ENCODE results near the gene FANCB. TPM values are rescaled to one million over a fixed set of nuclear protein-coding genes. Genes with fewer than 3 reads are reported as not detected.

FANCB gene
- total RNA-seq, result 1 to 10 TPM in 1 of 2 donors, under 1 TPM in 1; 0.82 to 1.4 TPM
- long read RNA-seq, result 0 reads

DNA sequence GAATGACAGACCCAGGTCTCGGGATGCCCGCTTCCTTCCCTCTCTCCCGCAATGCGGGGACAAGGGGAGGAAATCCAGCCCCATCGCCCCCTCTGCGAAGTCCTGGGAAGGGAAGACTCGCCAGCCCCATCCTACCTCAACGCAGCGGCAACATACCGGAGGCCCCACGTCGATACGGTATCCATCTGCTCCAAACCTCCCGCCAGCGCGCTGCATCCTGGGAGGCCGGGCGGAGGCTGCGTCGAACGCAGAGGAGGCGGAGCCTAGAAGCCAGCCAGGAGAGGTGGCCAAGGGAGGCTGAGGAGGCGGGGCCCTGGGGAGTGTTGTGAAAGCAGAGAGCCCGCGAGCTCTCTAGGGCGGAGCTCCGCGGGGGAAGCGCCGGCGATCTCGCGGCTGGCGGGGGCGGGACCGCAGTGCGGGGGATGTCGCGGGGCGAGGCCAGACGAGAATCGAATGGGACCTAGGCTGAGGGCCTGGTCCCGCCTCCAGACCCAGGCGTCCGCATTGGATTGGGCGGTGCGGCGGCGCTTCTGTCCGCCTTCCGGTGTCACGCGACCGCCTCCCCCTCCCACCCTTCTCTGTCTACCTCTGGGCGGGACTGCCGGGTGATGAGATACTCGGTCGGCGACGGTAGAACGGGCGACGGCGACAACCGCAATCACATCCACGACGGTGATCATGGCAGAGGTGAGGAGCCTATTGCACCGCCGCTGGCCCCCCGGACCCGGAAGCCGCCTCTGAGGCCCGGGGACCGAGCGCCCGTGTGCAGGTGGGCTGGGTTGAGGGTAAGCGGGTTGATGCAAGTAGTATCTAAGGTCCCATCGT lies at the start of gene FANCB, which contains the start of gene MOSPD2:
FANCB (minus strand) TSS at position 219 of the 825 bp plus-strand sequence. CDS start 7,559 bp downstream, outside the sequence.
MOSPD2 (plus strand) TSS at position 571 of the 825 bp plus-strand sequence; CDS start at position 679, 108 bp downstream.
- DNase-seq, result peak; percentile 94
- ATAC-seq, result peak; percentile 99 to 100
- intact Hi-C loops (cut with DNase I), result no loop called here

DNA sequence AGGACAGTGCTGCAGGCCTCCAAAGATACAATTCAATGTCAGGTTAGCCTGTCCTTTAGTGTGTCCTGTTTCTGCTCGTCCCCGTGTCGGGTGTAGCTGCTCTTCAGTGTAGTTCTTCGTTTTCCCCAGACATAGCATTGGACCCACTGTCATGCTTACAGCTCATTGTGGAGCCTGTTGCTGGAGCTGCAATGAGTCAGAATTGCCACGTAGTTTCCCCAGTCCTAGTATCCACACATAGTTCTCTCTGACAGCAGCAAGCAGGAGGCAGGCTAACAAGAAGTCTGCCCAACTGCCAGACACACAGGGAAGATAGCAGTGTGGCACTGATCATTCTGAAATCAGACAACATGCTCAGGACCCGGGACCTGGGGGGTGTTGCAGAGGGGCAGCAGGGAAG lies 49.6 kb upstream of the FANCB start:
- DNase-seq (no peak), ATAC-seq (peak in 1 of 2 donors; percentile 38)
- intact Hi-C loops (cut with DNase I), result no loop called here

- no peak for DNase-seq
- intact Hi-C loops (cut with DNase I), result no loop called here
- ATAC-seq, result no peak
These were observed 47.3 kb upstream of the FANCB start for GRCh38 chrX:14920196-14920595.

- ATAC-seq (no peak), DNase-seq (no peak)
- intact Hi-C loops (cut with DNase I), result no loop called here
These were observed 46.5 kb upstream of the FANCB start for GRCh38 chrX:14919407-14919806.

DNA sequence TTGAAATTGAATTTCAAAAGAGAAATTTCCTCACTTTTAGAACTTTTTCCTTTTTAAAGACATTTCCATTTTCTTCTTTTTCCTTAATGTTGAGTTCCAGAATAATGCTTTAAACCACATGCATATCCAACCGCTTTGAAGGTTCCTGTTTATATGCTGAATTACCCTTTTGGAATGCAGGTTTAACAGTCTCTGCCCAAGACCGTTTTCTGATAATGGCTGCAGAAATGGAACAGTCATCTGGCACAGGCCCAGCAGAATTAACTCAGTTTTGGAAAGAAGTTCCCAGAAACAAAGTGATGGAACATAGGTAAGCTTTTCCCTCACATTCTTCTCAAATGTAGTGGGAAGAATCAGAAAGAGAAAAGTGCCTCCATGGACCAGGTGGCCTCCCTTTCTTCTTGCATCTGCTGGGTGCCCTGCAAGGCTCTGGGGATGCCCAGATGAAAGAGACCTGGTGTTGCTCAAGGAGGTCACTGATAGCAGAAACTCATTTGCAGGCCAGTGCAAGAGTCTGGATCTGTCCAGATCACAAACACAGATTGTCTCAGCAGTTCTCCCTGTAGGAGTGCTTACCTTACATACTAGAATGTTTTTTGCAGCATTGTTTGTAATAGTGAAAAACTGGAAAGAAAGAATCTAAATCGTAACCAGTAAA lies 43.3 kb upstream of the FANCB start:
- intact Hi-C loops (cut with DNase I), result no loop called here
- DNase-seq, result no peak
- ATAC-seq, result no peak

DNA sequence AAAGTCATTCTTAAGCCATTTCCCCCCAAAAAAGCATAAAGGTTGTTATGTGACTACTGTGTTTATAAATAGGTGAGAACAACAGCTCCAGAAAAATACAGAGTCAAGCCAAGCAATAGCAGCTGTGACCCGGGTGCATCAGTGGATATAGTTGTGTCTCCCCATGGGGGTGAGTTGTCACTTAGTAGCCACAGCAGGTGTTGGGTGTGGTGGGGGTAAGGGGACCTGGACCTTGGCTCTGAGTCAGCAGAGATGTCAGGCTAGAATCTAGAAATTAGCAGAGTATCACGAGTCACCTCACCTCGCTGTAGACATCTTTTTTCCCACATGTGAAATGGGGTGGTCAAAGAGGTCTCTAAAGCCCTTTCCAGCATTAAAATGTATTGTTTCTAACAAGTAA lies 42.7 kb upstream of the FANCB start:
- ATAC-seq, result no peak
- DNase-seq, result no peak
- intact Hi-C loops (cut with DNase I), result no loop called here

DNA sequence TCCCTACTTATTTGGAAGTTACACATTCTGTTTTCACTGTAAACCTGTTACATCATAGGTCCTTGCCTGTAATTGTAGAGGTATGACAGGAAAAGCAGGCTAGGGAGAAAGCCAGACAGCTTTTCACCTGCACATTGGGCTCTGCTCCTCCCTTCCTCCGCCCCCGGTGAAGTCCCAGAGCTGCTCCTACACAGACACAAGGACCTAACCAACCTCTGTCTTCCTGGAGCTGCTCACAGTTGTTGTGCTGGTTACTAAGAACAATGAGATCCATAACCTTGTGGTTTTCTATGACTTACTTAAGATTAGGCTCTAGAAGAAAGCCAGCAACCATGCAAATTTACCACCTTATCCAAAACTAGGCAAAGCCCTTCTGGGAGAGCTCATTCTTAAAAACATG lies 40.4 kb upstream of the FANCB start:
- no peak for ATAC-seq
- intact Hi-C loops (cut with DNase I), result no loop called here
- no peak for DNase-seq

DNA sequence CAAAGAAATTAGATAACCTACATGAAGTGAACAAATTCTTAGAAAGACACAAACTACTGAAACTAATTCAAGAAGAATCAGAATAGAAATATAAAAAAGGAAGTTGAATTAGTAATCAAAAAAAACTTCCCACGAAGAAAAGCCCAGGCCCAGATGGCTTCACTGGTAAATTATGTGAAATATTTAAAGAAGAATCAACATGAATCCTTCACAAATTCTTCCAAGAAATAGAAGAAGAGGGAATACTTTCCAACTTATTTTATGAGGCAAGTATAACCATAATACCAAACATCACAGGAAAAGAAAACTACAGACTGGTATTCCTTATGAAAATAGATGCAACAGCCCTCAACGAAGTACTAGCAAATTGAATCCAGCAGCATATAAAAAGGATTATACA lies 31.0 kb upstream of the FANCB start:
- DNase-seq (no peak), ATAC-seq (no peak)
- intact Hi-C loops (cut with DNase I), result no loop called here

DNA sequence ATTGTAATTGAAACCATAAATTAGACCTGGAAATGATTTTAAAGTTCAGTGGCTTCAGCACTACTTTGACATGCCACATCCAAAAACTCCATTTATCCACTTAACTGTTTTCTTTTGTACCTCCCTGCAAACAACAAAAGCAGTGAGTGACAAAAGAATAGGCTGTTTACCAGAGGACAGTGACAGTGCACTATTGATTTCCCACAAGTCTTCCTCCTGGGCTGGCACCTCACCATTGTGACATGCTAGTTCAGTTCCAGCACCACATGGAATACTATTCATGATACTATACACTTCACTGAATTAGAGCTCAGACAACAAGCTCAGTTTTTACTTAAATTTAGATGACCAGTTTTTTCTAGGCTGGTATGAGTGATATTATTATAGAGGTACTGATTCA lies 29.7 kb upstream of the FANCB start:
- ATAC-seq (no peak), DNase-seq (no peak)
- intact Hi-C loops (cut with DNase I), result no loop called here

DNA sequence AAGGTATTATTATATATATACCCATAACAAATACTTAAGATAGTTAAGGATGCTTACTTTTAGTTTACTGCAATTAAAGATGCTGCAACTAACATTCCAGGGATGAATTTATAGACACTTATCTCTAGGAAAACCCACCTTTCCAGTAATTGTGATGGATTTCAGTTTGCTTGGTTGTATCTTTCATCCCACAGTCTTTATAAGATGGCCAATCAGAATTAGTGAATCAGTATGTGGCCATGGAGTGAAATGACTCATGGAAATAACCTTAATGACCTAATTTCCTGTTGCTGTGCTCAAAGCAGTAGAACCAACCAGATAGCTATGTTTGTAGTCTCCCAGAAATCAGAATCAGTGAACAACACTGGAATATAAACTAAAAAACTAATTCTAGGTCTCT lies 26.7 kb upstream of the FANCB start:
- intact Hi-C loops (cut with DNase I), result no loop called here
- ATAC-seq, result peak; percentile 27 to 53
- DNase-seq, result no peak

DNA sequence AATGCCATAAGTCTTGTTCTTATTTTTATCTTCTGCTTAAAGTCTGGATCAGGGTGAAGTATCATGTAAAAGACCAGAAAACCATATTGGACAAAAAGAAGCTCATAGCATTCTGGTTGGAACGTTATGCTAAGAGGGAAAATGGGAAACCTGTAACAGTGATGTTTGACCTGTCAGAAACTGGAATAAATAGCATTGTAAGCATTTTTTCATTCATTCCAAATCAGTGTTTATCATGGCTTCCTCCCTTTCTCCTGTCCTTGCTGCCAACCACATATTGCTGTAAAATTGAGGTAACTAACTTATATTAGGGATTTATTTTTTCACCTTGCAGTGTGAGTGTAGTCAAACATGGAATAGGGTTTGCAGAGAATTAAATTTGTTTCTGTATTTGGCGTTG lies 24.2 kb upstream of the FANCB start:
- intact Hi-C loops (cut with DNase I), result no loop called here
- ATAC-seq (no peak), DNase-seq (no peak)

DNA sequence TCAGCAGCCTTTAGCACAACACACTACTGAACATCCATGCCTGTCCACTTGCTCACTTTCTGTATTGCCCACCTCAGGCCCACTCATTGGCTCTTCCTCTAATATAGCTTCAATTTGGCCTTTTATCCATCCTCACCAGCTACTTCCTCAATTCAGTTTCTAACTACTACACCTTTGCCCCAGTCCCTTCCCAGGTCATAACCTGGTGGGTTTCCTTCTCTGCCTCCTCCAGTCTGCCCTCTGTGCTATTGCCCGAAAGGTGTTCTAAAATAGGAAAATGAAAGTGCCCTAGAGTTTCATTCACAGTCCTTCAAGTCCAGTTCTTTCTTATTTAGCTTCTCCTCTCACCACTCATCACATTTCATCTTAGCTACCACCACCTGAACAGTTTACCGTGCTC lies 23.4 kb upstream of the FANCB start:
- ATAC-seq, result no peak
- no peak for DNase-seq
- intact Hi-C loops (cut with DNase I), result no loop called here

DNA sequence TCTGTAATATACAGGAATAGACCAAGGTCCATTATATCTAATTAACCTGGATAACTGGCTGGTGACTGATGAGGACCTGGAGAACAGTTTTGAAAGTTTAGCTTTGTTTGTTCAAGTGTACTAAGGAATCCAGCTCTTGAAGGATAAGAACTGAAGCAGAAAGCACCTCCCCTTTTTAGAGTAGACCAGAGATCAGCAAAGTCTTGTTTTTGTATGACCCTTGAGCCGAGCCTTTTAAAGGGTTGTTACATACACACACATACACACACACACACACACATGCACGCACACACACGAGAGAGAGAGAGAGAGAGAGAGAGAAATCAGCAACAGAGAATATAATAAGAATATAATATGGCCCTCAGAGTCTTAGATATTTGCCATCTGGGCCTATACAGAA lies 13.4 kb upstream of the FANCB start:
- intact Hi-C loops (cut with DNase I), result no loop called here
- ATAC-seq (no peak), DNase-seq (no peak)

GRCh38 chrX:14884714-14885113 lies 11.8 kb upstream of the FANCB start:
- no peak for ATAC-seq
- intact Hi-C loops (cut with DNase I), result no loop called here
- no peak for DNase-seq

GRCh38 chrX:14883826-14884225 lies 11.0 kb upstream of the FANCB start:
- no peak for ATAC-seq
- DNase-seq, result no peak
- intact Hi-C loops (cut with DNase I), result no loop called here

- no peak for ATAC-seq
- intact Hi-C loops (cut with DNase I), result no loop called here
- DNase-seq, result no peak
These were observed 2.8 kb upstream of the FANCB start for GRCh38 chrX:14875624-14876023.

DNA sequence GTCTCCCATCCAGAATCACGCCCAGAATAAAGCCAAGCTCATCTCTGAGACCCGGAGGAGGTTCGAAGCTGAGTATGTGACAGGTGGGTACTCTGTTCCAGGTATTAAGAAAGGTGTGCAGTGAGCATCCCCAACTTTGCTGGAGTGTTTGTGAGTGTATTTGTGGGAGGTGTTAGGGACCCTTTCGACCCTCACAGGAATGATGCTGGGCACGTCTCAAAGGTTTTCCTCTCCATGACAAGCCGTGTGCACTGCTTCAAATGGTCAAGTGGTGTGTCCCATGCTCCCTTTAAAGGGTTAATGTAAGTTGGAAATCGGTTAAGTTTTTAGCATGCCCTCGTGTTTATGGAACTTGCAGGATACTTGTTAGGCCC lies 794 bp upstream of the FANCB start:
- ATAC-seq, result no peak
- intact Hi-C loops (cut with DNase I), result no loop called here
- no peak for DNase-seq

DNA sequence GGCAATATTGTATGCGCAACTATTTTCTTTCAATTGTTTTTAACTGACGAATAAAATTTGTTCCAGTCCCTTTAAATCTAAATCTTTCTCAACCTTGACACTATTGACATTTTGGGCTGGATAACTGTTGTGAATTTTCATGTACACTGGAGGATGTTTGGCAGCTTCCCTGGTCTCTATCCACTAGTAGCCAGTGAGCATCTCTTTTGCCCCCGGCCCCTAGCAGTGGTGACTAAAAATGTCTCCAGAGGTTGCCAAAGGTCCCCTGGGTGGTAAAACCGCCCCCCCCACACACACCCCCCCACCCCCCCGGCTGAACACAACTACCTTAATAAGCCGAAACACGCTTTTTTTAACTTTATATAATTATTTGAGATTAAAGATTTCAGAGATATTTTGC lies 514 bp downstream of the FANCB start:
- intact Hi-C loops (cut with DNase I), result no loop called here
- DNase-seq, result no peak
- ATAC-seq, result no peak

DNA sequence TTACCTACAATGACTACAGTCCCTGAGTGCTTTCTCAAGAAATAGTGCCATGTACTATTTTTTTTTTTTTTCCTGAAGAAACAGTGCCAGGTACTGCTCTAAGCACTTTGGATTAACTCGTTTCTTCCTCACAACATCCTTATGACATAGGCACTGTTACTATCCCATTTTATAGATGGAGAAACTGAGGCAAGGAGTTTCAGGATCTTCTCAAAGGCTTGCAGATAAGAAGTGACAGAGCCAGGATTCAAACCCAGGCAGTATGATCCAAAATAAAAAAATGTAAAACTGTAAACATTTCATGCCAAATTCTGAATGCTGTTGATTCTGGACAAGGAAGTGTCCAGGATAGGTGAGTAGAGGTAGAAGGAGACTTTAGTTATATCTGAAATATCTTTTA lies 1.1 kb downstream of the FANCB start:
- intact Hi-C loops (cut with DNase I), result no loop called here
- no peak for ATAC-seq

DNA sequence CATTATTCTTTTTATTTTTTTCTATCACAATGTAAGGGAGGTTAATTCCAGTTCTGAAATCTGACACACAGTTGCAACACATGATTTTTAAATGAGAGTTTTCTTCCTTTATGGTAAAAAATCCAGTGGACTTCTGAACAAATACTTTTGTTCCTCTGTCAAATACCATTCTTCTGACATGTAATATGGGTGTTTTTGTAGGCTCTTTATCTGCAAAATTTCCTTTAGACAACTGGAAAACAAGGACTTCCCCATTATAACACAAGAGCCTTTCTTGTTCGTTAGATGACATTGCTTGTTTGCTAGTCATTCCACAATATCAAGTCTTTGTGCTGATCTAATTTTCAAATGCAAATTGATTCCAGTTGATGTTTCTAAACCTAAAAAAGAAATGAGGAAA lies 7.7 kb downstream of the FANCB start:
- intact Hi-C loops (cut with DNase I), result no loop called here
- ATAC-seq (no peak), DNase-seq (no peak)

More for the DNA sequence above, 1.1 kb downstream of the FANCB start:
- no peak for DNase-seq

GRCh38 chrX:14864631-14865030 lies 8.2 kb downstream of the FANCB start:
- ATAC-seq (no peak), DNase-seq (no peak)
- intact Hi-C loops (cut with DNase I), result no loop called here

Measured in left cardiac atrium (tissue), 4 donors.